Body of pancreas (tissue), 4 donors: ENCODE measurements around the gene GRIP2.

Experiments
- CTCF ChIP-seq, 7 experiments: fragments of 450-650 bp in 4 of 7; fragments of 200-600 bp in 3 of 7; sonication (generic) in 3 of 7; IDR thresholded peaks; one replicate each; pipeline ENCODE4 v1.5.1; 2016 to 2019; ENCODE audit warnings: antibody characterized with exemption in 7 of 7
- POLR2A ChIP-seq, 3 donors: fragments of 450-650 bp; IDR thresholded peaks; one replicate each; pipeline ENCODE4 v1.6.1; 2016; ENCODE audit warnings: antibody characterized with exemption in 3 of 3, mild to moderate bottlenecking in 2 of 3

GRCh38 chr3:14545251-14545635, 5.1 kb upstream of the GRIP2 start:
- TF ChIP-seq CTCF (IDR thresholded peaks at IDR 0.05) (no peak), POLR2A (IDR thresholded peaks at IDR 0.05) (no peak)
